Neuronal stem cell (in vitro differentiated cells): ENCODE measurements around the gene STX3.
A peak's percentile ranks its signal among the peaks of the same experiment; 100 is the strongest.

ENCODE experiments used
- DNase-seq: peaks from one replicate; pipeline ENCODE4 v3.0.0-alpha.2; 2013; ENCODE audit warnings: low spot score
- H2AFZ ChIP-seq: one replicate; pipeline ENCODE4 v1.6.1; 2013; ENCODE audit warnings: mild to moderate bottlenecking, low read length, inconsistent platforms
- H2AK5ac ChIP-seq: 2 replicates; pipeline ENCODE4 v1.6.1; 2013; ENCODE audit warnings: low read depth, mild to moderate bottlenecking, inconsistent platforms, low read length, moderate library complexity, mixed read lengths
- H2BK120ac ChIP-seq: 2 replicates; pipeline ENCODE4 v1.6.1; 2013; ENCODE audit warnings: low read depth, mild to moderate bottlenecking, inconsistent platforms, low read length, moderate library complexity, mixed read lengths
- H2BK12ac ChIP-seq: one replicate; pipeline ENCODE4 v1.6.1; 2013; ENCODE audit warnings: low read length, inconsistent platforms
- H2BK15ac ChIP-seq: 2 replicates; pipeline ENCODE4 v1.6.1; 2013; ENCODE audit warnings: mild to moderate bottlenecking, low read length, inconsistent platforms, mixed read lengths
- H2BK5ac ChIP-seq: one replicate; pipeline ENCODE4 v1.6.1; 2013; ENCODE audit warnings: inconsistent platforms, mild to moderate bottlenecking, low read length, moderate library complexity
- H3K14ac ChIP-seq: one replicate; pipeline ENCODE4 v1.6.1; 2013; ENCODE audit warnings: low read length, inconsistent platforms
- H3K18ac ChIP-seq: 2 replicates; pipeline ENCODE4 v1.6.1; 2013; ENCODE audit warnings: low read length, inconsistent platforms
- H3K23ac ChIP-seq: 2 replicates; pipeline ENCODE4 v1.6.1; 2013; ENCODE audit warnings: low read depth, mild to moderate bottlenecking, mixed read lengths, low read length, inconsistent platforms; ENCODE audit not compliant: poor library complexity
- H3K27ac ChIP-seq: replicated peaks from 3 replicates; pipeline ENCODE4 v1.5.1; 2013; ENCODE audit warnings: low read length, inconsistent platforms
- H3K27me3 ChIP-seq, 3 experiments: 2 replicates each; pipeline ENCODE4 v1.6.1; 2013; ENCODE audit warnings: low read length in 3 of 3, mild to moderate bottlenecking in 2 of 3, inconsistent platforms in 1 of 3, low read depth in 1 of 3, mixed read lengths in 1 of 3, moderate library complexity in 1 of 3; ENCODE audit not compliant: control insufficient read depth in 3 of 3, insufficient read depth in 3 of 3
- H3K36me3 ChIP-seq, 2 donors: replicated peaks in 1 of 2; 2 replicates each; pipeline ENCODE4 v1.6.1; 2013; ENCODE audit warnings: low read length in 2 of 2; ENCODE audit not compliant: control insufficient read depth in 2 of 2, insufficient read depth in 2 of 2
- H3K4ac ChIP-seq: 2 replicates; pipeline ENCODE4 v1.6.1; 2013; ENCODE audit warnings: inconsistent platforms, mild to moderate bottlenecking, low read length, moderate library complexity
- H3K4me1 ChIP-seq, 2 donors: 1 replicate in 1 of 2; 2 replicates in 1 of 2; pipeline ENCODE4 v1.6.1; 2013; ENCODE audit warnings: low read length in 2 of 2, low read depth in 1 of 2; ENCODE audit not compliant: control insufficient read depth in 2 of 2, insufficient read depth in 1 of 2
- H3K4me2 ChIP-seq: one replicate; pipeline ENCODE4 v1.6.1; 2013; ENCODE audit warnings: mild to moderate bottlenecking, low read length, inconsistent platforms; ENCODE audit not compliant: insufficient read depth, poor library complexity, severe bottlenecking
- H3K4me3 ChIP-seq, 2 donors: 2 replicates each; pipeline ENCODE4 v1.5.1; 2013; ENCODE audit warnings: low read length in 2 of 2, mild to moderate bottlenecking in 2 of 2, inconsistent platforms in 1 of 2, moderate library complexity in 1 of 2
- H3K79me1 ChIP-seq: one replicate; pipeline ENCODE4 v1.6.1; 2013; ENCODE audit warnings: low read depth, mild to moderate bottlenecking, inconsistent platforms, low read length, moderate library complexity
- H3K9ac ChIP-seq: one replicate; pipeline ENCODE4 v1.6.1; 2013; ENCODE audit warnings: mild to moderate bottlenecking, low read depth, low read length, inconsistent platforms; ENCODE audit not compliant: poor library complexity
- H3K9me3 ChIP-seq, 2 donors: replicated peaks in 1 of 2; 2 replicates each; pipeline versions ENCODE3 to v1.6.1; 2013; ENCODE audit warnings: low read length in 2 of 2, mild to moderate bottlenecking in 2 of 2, inconsistent platforms in 1 of 2, low read depth in 1 of 2, mixed read lengths in 1 of 2, moderate library complexity in 1 of 2; ENCODE audit not compliant: control insufficient read depth in 2 of 2, insufficient read depth in 1 of 2
- H4K8ac ChIP-seq: one replicate; pipeline ENCODE4 v1.6.1; 2013; ENCODE audit warnings: low read depth, mild to moderate bottlenecking, inconsistent platforms, low read length, moderate library complexity
- H4K91ac ChIP-seq: one replicate; pipeline ENCODE4 v1.6.1; 2013; ENCODE audit warnings: low read length, low read depth, mild to moderate bottlenecking, inconsistent platforms; ENCODE audit not compliant: poor library complexity
- WGBS, 2 donors: extraction: QIAGEN DNeasy Blood & Tissue Kit; methylation state at CpG; one replicate each; pipeline ENCODE4 v1.1.7; 2013; ENCODE audit warnings: missing lambda C conversion rate in 2 of 2, mixed read lengths in 1 of 2; ENCODE audit not compliant: insufficient read length in 2 of 2, insufficient replicate concordance in 1 of 2; ENCODE audit errors: extremely low coverage in 2 of 2; 5-methylcytosine and 5-hydroxymethylcytosine counted together

STX3 gene

GRCh38 chr11:59822989-59823566 lies 67.9 kb downstream of the STX3 start:
- Histone ChIP-seq H3K79me1 (no peaks in the 10 kb centered on the region), H3K27me3 (peaks cover 0 to 18% (median 0%) of the 10 kb centered on the region in 3 experiments), H3K4me2 (no peak overlapping the region), H3K4me1 (no peaks in the 10 kb centered on the region), H3K4me3 (no peak overlapping the region), H4K91ac (no peak overlapping the region), H2BK5ac (no peak overlapping the region), H2AFZ (no peak overlapping the region), H3K9me3 (no peaks in the 10 kb centered on the region), H3K18ac (no peak overlapping the region), H3K36me3 (no peaks in the 10 kb centered on the region), H2BK15ac (no peak overlapping the region), H2BK120ac (no peak overlapping the region), H3K23ac (no peak overlapping the region), H3K27ac (no peak overlapping the region), H3K9ac (no peak overlapping the region), H3K4ac (no peak overlapping the region), H3K14ac (no peak overlapping the region), H2BK12ac (no peak overlapping the region), H2AK5ac (no peak overlapping the region), H4K8ac (no peak overlapping the region)
- WGBS, 2 donors = no CpG with 5 or more reads among the region's 9 CpGs
- DNase-seq = peak; percentile 30

- no peak overlapping the region for H2BK15ac ChIP-seq
- H2AK5ac ChIP-seq = no peak overlapping the region
- no peak for DNase-seq
- no peak overlapping the region for H4K8ac ChIP-seq
- H3K4me2 ChIP-seq = no peak overlapping the region
- peaks cover 0 to 1% of the 10 kb centered on the region in 2 donors for H3K9me3 ChIP-seq
- no peak overlapping the region for H3K23ac ChIP-seq
- no peaks in the 10 kb centered on the region for H3K36me3 ChIP-seq
- no peak overlapping the region for H2BK120ac ChIP-seq
- no peak overlapping the region for H3K18ac ChIP-seq
- H3K14ac ChIP-seq = no peak overlapping the region
- no peak overlapping the region for H4K91ac ChIP-seq
- H3K9ac ChIP-seq = no peak overlapping the region
- H3K4ac ChIP-seq = no peak overlapping the region
- WGBS, 2 donors = no CpG with 5 or more reads among the region's 3 CpGs
- H2BK12ac ChIP-seq = no peak overlapping the region
- H2BK5ac ChIP-seq = no peak overlapping the region
- H2AFZ ChIP-seq = no peak overlapping the region
- H3K27ac ChIP-seq = no peak overlapping the region
- H3K4me3 ChIP-seq = no peak overlapping the region
- H3K79me1 ChIP-seq = no peaks in the 10 kb centered on the region
- H3K27me3 ChIP-seq = no peaks in the 10 kb centered on the region
- H3K4me1 ChIP-seq = no peaks in the 10 kb centered on the region
Measured at GRCh38 chr11:59829358-59829757, 74.2 kb downstream of the STX3 start.

GRCh38 chr11:59833602-59834001 lies 78.4 kb downstream of the STX3 start:
- Histone ChIP-seq H3K23ac (no peak overlapping the region), H3K4me1 (no peaks in the 10 kb centered on the region), H2AK5ac (no peak overlapping the region), H4K8ac (no peak overlapping the region), H3K27ac (no peak overlapping the region), H2BK12ac (no peak overlapping the region), H3K14ac (no peak overlapping the region), H3K9ac (no peak overlapping the region), H2BK120ac (no peak overlapping the region), H3K79me1 (no peaks in the 10 kb centered on the region), H3K4ac (no peak overlapping the region), H3K18ac (no peak overlapping the region), H3K4me2 (no peak overlapping the region), H3K27me3 (no peaks in the 10 kb centered on the region), H3K4me3 (no peak overlapping the region), H3K9me3 (peaks cover 0 to 1% of the 10 kb centered on the region in 2 donors), H3K36me3 (no peaks in the 10 kb centered on the region), H2BK15ac (no peak overlapping the region), H2BK5ac (no peak overlapping the region), H4K91ac (no peak overlapping the region), H2AFZ (no peak overlapping the region)
- DNase-seq = no peak
- WGBS, 2 donors = no CpG with 5 or more reads among the region's 2 CpGs

- Histone ChIP-seq H2BK120ac (no peak overlapping the region), H3K27ac (no peak overlapping the region), H2AFZ (no peak overlapping the region), H2AK5ac (no peak overlapping the region), H3K23ac (no peak overlapping the region), H3K4ac (no peak overlapping the region), H3K14ac (no peak overlapping the region), H3K9ac (no peak overlapping the region), H2BK5ac (no peak overlapping the region), H4K8ac (no peak overlapping the region), H3K27me3 (no peaks in the 10 kb centered on the region), H4K91ac (no peak overlapping the region), H3K18ac (no peak overlapping the region), H3K9me3 (peaks cover 0 to 1% of the 10 kb centered on the region in 2 donors), H2BK15ac (no peak overlapping the region), H3K36me3 (no peaks in the 10 kb centered on the region), H2BK12ac (no peak overlapping the region), H3K79me1 (no peaks in the 10 kb centered on the region), H3K4me1 (no peaks in the 10 kb centered on the region), H3K4me2 (no peak overlapping the region), H3K4me3 (no peak overlapping the region)
- DNase-seq = no peak
Measured at GRCh38 chr11:59839615-59840014, 84.4 kb downstream of the STX3 start.
